Daoy (cell line): ENCODE results near the gene TMEM143. TPM values are rescaled to one million over a fixed set of nuclear protein-coding genes. Genes with fewer than 3 reads are reported as not detected.
"Not testable (repeated sequence)": the region's sequence is repeated elsewhere in the genome, so short reads cannot be mapped to it uniquely, and the experiment has no call there.

Experiments used
- DNase-seq: peaks from one replicate; pipeline ENCODE4 v3.0.0-alpha.2; 2015; ENCODE audit warnings: low read depth
- total RNA-seq: library from RNA; depleted of rRNA; stranded (reverse); fragments of >200 nt; shearing (Covaris generic); gene quantifications from 2 replicates; pipeline ENCODE4 v1.2.3, GENCODE V29; 2014

Gene TMEM143
- total RNA-seq, 1 experiment from 2014 or later = 3.8 TPM

DNA sequence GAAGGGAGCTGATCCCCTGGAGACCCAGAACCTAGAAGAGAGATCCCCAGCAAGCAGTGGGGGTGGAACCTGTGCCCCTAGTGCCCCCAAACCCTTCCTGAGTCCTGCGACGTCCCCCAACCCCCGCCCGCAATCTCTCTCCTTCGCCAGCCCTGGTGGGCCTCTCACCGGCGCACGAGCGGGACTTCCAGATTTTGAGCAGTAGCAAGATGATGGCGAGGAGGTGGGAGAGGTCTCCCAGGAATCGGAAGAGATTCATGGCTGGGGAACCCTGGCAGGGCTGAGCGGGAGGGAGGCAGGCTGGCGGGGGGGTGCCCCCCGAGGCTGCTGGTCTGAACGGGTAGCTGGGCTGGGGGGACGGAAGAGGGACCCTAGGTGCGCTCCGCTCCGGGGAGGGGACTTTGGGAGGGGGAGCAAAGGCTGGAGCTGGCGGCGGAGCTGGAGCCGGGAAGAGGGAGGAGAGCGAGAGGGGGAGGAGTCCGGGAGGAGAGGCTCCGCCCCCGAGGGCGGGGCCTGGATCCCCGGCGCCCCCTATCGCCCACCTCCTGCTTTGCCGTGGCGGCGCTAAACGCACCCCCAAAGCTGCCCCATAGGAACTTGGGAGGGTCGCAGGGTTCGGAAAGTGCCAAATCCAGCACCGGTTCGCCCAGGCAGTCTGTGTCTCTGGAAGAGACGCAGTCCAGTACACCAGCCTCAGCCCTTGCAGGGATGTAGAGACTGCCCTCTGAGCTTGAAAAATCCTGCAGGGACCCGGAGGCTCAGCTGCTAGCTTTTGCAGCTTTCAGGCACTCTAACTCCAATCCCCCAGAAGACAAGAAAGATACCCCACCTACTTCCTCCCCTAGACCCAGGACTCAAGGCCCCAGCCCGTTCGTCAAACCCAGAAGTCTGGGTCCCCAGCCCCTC, 27.6 kb upstream of the TMEM143 start, which contains the start of gene KDELR1:
Gene KDELR1 (minus strand): TSS at position 452 of the 906 bp plus-strand sequence. CDS start 193 bp downstream, at position 259.
- peak; percentile 76 for DNase-seq

DNA sequence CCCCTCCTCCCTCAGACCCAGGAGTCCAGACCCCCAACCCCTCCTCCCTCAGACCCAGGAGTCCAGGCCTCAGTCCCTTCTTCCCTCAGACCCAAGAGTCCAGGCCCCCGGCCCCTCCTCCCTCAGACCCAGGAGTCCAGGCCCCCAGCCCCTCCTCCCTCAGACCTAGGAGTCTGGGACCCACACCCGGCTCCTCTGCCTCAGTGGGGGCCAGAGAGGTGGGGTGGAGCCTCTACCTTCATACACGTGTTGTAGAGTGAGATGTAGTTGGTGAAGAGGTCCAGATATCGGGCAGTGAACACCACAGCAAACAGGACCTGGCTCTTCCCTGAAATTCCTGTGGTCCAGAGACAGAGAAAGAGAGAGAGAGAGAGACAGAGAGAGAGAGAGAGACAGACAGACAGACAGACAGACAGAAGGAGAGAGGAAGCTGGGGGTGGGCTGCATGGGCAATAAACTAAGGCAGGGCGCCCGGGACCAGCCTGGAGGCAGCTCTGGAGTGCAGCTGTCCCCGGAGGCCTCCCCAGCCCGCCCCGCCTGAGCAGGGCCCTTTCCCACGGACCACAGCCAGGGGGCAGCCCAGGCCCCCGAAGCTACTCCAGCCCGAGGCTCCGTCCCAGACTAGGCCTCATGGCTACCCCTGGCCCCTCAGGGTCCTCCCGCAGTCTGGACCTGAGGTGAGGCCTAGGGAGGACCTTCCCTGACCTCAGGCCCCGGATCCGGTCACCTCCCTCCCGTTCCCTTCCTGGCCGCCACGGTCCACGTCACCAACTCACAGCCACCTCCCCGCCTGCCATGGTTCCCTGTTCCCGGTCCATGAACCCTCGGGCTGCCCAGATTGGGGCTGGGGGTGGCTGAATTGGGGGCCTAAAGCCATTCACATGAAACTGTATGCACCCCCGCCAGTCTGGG, 26.7 kb upstream of the TMEM143 start:
- peak; percentile 75 for DNase-seq

DNA sequence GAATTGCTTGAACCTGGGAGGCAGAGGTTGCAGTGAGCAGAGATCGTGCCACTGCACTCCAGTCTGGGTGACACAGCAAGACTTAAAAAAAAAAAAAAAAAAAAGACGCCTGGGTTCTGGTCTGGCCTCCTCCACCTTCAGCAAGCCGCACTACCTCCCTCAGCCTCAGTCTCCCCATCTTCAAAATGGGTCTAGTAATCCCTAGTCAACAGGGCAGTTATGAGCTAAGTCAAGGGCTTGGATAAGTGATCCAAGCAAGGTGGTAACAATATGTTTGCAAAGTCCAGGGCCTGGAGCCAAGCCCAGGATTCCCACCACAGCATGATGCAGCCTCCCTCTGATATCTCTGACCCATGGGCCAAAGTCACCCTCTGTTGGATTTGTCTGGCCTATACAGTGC, 23.2 kb upstream of the TMEM143 start:
- DNase-seq = no peak

DNA sequence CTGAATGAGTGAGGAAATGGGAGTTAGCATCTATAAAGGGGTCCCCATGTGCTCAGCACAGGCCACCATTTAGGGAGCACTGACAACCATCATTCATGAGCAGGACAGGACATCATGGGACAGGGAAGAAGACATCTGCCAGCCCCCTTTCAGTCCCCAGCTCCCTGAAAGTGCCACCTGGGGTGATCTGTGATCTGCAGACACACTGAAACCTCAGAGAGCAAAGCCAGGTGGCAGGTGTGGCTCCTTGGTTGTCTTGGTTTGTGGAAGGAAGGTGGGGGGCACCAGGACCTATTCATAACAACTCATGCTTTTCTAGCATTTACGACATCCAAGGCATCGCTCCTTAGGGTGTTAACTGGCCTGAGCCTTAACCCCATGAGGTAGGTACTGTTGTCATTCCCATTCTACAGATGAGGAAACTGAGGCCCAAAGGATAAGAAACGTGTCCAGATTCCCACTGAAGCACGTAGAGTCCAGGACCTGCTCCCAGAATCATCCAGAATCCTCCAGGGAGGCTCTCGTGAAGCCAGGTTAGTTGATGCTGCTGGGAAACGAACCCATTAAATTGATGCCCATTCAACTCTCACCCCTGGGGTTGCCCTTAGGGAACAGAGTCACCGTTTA, 21.8 kb upstream of the TMEM143 start:
- DNase-seq = no peak

DNA sequence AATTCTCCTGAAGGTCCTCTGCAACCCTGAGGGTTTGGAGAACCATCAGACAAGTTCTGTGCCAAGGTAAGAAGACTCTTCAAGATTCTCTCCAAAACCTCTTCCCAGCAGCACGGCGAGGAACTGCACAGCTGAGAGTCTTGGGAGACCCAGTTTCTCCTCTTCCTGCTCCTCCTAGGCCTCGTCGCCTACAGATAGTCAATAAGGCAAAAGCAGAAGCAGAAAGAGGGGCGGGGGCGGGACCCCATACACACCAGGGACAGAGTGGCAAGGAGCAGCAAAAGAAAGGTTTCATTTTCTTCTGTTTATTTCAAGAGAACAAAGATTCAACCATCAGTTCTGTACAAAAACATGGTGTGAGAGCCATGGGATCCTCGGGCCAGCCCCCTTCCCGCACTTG, 18.5 kb upstream of the TMEM143 start:
- no peak for DNase-seq

DNA sequence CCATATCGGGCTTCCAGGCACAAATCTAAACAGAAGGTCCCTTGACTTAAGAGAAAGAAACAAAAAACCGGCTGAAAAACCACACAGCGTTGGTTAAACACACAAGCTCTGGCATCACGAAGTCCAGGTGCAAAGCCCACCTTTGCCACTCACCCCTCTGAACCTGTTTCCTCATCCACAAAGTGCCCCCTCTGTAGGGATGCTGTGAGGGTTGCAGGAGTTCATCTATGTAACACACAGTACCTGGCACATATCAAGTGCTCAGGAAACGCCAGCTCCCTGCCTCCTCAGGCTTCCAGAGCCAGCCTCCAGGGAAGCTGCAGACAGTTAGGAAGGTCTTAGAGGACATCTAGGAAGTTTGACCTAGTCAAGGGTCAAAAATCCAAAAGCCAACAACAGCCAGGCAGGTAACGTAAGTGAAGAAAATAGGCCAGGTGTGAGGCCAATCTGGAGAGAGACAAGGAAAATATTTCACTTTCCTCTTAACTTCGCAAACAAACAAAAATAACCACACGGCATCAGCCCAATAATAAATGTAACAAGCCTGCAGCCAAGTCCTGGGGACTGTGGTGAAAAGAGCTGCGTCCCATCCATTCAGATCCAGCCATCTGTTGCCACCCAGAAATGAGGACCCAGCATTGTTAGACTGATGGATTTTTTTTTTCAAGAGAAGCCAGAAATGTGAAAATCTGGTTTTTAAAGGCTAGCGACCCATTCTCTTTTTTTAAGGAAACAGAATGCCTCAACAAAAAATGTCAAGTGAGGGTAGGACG, 17.6 kb upstream of the TMEM143 start:
- DNase-seq = no peak

DNA sequence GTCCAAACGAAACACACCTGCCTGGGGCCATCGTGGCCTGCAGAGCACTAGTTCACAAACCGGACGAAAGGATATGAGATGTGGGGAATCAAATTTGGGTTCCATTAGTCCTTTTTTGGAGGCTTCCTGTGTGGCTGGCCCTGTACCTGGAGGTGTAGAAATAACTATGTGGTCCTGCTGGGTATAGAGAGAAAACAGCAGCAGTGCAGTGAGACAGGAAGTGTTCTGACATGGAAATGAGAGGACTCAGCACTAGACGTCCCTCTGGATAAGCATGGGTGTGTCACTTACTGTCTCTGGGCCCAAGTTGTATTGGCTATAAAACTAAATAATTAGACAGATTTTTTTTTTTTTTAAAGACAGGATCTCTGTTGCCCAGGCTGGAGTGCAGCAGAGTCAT, 15.3 kb upstream of the TMEM143 start:
- peak; percentile 40 for DNase-seq

DNA sequence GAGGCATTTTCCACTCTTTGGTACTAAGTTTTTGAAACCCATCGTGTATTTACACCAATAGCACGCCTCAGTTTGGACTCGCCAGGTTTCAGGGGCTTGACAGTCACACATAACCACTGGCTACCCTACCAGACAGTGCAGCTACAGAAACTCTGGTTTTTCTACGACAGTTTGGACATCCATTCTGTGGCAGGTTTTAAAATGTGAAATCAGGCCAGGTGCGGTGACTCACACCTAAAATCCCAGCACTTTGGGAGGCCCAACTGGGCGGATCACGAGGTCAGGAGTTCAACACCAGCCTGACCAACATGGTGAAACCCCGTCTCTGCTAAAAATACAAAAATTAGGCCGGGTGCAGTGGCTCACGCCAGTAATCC, 14.4 kb upstream of the TMEM143 start:
- peak; percentile 34 for DNase-seq

DNA sequence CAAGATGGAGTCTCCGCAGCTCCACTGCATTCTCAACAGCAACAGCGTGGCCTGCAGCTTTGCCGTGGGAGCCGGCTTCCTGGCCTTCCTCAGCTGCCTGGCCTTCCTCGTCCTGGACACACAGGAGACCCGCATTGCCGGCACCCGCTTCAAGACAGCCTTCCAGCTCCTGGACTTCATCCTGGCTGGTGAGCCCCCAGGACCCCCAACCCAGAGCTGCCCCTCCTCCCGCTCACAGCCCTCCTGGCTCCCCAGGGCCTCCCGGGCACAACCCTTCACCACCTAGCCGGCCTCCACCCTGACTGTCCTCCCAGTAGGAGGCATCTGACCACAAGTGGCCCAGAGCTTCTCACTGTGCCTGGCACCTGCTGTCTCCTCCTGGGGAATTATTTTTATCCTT, 9.8 kb upstream of the TMEM143 start:
- no peak for DNase-seq

DNA sequence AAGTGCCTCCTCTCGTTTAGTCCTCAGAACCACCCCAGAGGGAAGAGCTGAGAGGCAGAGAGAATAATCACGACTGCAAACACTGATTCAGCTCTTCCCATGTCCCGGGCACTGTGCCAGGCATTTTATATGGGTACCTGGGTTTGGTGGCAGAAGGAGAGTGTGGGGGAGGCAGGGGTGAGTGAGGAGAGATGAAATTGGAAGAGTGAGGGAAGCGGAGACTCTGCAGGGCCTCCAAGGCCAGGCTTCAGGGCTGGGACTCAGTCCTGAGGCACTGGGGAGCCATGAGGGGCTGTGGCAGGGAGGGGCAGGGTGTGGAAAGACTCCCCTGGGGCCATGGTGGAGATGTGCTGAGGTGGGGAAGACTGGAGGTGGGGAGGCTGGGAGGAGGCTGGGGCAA, 9.2 kb upstream of the TMEM143 start:
- DNase-seq = peak; percentile 71

DNA sequence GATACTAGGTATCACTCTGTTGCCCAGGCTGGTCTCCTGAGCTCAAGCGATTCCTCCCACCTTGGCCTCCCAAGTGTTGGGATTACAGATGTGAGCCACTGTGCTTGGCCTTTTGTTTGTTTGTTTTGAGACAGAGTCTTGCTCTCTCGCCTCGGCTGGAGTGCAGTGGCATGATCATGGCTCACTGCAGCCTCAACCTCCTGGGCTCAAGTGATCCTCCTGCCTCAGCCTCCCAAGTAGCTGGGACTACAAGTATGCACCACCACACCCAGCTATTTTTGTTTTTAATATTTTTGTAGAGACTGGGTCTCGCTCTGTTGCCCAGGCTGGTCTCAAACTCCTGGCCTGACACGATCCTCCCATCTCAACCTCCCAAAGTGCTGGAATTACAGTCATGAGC, 8.0 kb upstream of the TMEM143 start:
- DNase-seq = not testable (repeated sequence)

DNA sequence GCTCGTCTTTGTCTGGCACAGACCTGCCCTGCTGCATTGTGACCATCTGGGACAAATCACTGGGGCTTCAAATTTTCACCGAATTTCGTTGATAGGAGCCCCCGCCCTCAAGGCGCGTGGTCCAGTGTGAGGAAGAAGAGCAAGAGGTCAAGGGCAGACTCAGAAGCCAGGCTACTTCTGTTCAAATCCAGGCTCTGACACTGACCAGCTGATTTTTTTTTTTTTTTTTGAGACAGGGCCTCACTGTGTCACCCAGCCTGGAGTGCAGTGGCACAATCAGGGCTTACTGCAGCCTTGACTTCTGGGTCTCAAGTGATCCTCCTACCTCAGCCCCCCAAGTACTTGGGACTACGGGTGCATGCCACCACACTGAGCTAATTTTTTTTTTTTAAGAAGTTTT, 7.6 kb upstream of the TMEM143 start:
- no peak for DNase-seq

DNA sequence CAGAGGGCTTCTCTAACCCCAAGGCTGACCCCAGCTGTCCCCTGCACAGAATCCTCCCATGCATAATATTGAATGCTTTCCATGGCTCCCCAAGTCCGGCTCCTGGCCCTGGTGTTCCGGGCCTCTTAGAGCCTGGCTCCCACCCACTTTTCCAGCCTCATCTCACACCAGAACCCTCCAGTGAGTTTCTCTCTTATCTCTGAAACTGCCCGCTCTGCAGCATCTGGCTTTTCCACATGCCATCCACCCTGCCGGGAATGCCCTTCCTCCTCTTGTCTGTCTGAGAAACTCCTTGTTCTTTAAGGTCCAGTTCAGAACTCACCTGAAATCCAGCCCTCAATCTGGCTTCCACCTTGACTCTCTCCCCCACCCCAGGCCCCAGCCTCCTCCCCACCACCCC, 7.2 kb upstream of the TMEM143 start:
- no peak for DNase-seq

DNA sequence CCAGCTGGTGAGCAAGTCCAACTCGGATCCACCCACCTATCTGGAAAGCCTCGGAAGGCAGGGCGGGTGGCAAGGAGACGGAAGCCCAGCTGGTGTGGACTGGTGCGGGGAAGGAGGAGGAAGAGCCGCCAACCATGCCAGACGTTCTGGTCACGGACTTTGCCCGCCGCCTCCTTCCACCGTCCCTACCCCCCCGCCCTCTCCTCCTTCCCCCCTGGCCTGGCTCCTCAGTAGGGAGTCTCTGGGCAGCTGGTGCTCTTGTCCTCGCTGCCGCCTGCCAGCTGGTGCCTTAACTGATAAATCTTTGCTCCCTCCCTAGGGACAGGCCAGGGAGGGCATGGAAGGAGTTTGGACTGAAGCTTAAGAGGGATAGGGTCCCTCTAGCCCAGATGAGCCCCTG, 5.2 kb upstream of the TMEM143 start:
- DNase-seq = no peak

DNA sequence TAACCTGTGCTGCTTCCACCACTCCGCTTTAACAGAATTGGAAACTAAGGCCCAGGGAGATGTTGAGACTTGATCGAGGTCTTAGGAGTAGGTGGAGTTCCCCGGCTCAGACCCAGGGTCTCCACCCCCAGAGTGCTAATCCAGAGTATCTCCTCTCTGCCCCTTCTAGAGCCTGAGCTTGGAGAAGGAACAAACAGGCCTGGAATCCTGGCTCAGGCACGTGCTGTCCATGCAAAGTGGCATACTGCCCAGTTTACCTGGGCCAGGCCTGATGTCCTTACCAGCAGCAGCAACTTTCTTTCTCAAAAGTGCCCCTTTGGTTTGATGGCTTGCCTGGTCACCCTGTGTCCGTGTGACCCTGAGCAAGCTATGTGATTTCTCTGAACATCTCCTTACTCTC, 4.1 kb upstream of the TMEM143 start:
- DNase-seq = no peak

DNA sequence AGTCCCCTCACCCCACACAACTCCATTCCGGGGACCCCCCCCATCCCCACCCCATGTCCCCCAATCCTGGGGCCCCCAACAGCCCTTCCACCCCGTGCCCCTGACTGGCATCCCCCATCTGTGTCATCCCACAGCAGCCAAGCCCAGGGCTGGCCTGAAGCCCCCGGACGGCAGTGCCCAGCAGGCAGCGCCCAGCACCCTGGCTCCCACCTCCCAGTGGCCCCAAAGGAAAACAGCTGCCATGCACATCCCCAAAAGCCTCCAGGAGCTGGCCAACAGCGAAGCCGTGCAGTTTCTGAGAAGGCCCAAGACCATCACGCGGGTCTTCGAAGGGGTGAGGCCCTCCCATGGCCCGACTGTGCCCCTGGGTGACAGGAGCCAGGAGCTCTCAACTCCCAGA, 1.9 kb upstream of the TMEM143 start:
- no peak for DNase-seq

DNA sequence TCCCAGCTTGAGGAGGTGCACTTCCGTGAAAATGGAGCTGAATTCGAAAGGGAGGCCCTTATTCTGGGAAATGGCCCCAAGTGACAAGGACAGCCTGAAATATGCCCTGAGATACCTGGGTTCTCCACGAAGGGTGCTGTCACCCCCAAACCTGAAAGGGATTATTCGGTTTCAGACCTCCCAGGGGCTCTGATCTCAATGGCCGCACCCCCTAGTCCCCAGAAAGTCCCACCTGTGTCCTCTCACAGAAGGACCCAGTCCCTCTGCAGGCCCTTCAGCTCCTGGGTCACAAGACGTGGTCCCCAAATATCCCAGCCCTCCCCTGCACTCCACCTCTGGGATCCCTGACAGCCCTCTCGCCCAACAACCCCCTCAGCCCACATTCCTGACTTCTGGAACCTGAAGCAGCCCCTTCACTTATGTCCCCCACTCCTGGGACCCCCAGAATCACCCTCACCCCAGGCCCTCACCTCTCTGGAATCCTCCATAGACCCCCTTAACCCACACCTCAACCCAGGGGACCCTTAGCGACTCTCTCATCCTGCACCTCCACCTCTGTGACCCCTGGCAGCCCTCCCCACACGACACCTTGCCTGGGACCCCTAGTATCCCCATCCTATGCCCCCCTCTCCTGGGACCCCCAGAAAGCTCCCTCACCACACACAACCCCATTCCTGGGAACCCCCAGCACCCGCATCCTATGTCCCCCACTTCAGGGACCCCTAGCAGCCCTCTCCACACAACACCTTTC, 1.0 kb upstream of the TMEM143 start:
- DNase-seq = no peak

DNA sequence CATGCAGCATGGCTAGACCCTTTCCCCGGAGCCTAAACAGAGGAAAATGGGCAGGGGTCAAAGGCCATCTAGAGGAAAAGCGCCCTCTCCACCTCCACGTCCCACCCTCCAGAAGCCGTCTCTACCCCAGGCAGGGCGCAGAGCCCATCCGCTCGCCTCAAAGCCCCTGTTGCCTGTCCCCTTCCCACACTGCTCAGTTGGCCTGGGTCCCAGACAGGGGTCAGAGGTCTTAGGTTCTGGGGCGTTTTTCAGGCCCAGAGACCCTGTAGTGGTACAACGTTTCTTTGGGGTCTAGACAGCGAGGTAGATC, 285 bp downstream of the TMEM143 start:
- no peak for DNase-seq

DNA sequence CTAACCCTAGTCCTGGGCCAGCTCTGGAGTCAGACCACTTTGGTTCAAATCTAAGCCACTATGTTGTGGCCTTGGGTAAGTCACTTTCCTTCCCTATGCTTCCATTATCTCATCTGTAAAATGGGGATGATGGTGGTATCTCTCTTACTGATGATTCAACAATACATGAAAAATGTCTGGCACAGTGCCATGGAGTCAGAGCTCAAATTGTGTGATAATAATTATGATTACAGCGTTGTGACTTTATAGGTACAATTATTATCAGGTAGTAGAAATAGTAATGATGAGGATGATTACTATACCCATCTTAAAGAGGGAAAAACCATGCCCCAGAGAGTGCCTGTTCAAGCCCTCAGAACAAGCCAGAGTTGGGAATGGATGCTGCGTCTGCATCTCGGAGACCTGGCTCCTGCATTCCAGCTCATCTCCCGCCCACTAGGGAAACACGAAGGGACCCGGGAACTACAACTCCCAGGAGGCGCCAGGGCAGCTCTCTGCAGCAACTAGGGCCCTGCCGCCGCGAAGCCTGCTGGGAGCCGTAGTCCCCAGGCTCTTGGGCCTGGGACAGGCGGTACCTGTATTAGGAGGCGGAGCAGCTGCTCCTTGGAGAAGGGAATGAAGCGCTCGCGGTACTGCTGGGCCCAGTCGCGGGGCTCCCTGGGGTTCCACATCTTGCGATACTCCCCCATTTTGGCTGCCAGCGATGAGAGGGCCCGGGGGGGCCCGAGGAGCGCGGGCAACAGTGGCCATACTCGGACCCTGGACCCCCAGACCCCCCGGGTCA, 832 bp downstream of the TMEM143 start:
- peak; percentile 96 for DNase-seq

DNA sequence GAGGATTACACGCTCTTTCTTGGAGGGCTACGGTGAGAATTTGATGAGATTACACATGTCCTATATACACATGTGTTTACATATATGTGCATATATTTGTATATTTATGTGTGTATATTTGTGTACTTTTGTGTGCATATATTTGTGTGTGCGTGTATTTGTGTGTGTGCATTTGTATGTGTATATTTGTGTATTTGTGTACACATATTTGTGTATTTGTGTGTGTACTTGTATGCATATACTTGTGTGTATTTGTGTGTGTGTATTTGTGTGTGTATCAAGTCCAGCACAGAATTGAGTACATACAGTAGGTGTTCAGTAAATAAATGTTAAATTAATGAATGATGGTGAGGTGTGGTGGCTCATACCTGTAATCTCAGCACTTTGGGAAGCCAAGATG, 1.8 kb downstream of the TMEM143 start:
- no peak for DNase-seq
